MCF 10A (cell line): ENCODE data around the gene TMEM259. TPM values are rescaled to one million over a fixed set of nuclear protein-coding genes. Genes with fewer than 3 reads are reported as not detected.

Experiments
- BruUV-seq: library from RNA; stranded (reverse); fragments of 400-500 nt; replicated peaks from 2 replicates; lab custom pipeline; 2021; lab: Mats Ljungman, UMichigan
- CTCF ChIA-PET: fragments of 300-600 bp; sonication (Branson Sonifier 250); formaldehyde crosslinking; extraction: SDS; loops from one replicate; lab custom pipeline; 2021; ENCODE audit warnings: antibody characterized with exemption, inconsistent platforms; lab: Yijun Ruan, JAX
- POLR2A ChIA-PET: fragments of 300-600, 350-650 bp; sonication (Branson Sonifier 250); formaldehyde crosslinking; extraction: SDS; loops from one replicate; lab custom pipeline; 2020; ENCODE audit warnings: antibody characterized with exemption, inconsistent platforms; lab: Yijun Ruan, JAX
- DNase-seq: peaks from one replicate; pipeline ENCODE4 v3.0.0-alpha.2; 2018; ENCODE audit not compliant: unreplicated experiment
- H3K27ac Mint-ChIP-seq: one replicate; pipeline ENCODE4 v1.8.0; 2022; ENCODE audit warnings: mild to moderate bottlenecking, low read depth, mixed read lengths; ENCODE audit not compliant: unreplicated experiment
- H3K27me3 Mint-ChIP-seq: one replicate; pipeline ENCODE4 v1.8.0; 2022; ENCODE audit warnings: mixed read lengths; ENCODE audit not compliant: insufficient read depth, unreplicated experiment
- H3K36me3 Mint-ChIP-seq: one replicate; pipeline ENCODE4 v1.8.0; 2022; ENCODE audit warnings: mild to moderate bottlenecking, moderate library complexity, mixed read lengths; ENCODE audit not compliant: insufficient read depth, unreplicated experiment
- H3K4me1 Mint-ChIP-seq: one replicate; pipeline ENCODE4 v1.8.0; 2022; ENCODE audit warnings: mixed read lengths; ENCODE audit not compliant: insufficient read depth, unreplicated experiment
- H3K4me3 Mint-ChIP-seq: one replicate; pipeline ENCODE4 v1.8.0; 2022; ENCODE audit warnings: mild to moderate bottlenecking, moderate library complexity, mixed read lengths; ENCODE audit not compliant: unreplicated experiment
- H3K9me3 Mint-ChIP-seq: one replicate; pipeline ENCODE4 v1.8.0; 2022; ENCODE audit warnings: mixed read lengths; ENCODE audit not compliant: unreplicated experiment
- CTCF ChIP-seq: fragments of 200-600 bp; IDR thresholded peaks from one replicate; pipeline ENCODE4 v1.8.0; 2022; ENCODE audit warnings: antibody characterized with exemption, mild to moderate bottlenecking; ENCODE audit not compliant: unreplicated experiment
- intact Hi-C: fragments of 100-400 bp; cut with micrococcal nuclease; formaldehyde crosslinking; loops from 2 replicates; pipeline ENCODE4 v1.14.1; 2022
- total RNA-seq: library from RNA; stranded (reverse); gene quantifications from 2 replicates; pipeline ENCODE4 v1.2.3, GENCODE V29; 2022

Gene TMEM259
- total RNA-seq, 1 experiment from 2014 or later: 130 TPM

- peaks cover 17% of the 10 kb centered on the region for H3K27me3 Mint-ChIP-seq
- DNase-seq: no peak
- H3K36me3 Mint-ChIP-seq: peaks cover 14% of the 10 kb centered on the region
- H3K4me1 Mint-ChIP-seq: peaks cover 6% of the 10 kb centered on the region
- TF ChIP-seq CTCF: no peak
- CTCF ChIA-PET: no interaction called here
- no peak overlapping the region for H3K4me3 Mint-ChIP-seq
- no peaks in the 10 kb centered on the region for H3K9me3 Mint-ChIP-seq
- intact Hi-C loops: no loop called here
- no TSS peak for BruUV-seq
- POLR2A ChIA-PET: interaction anchor here (0.7 to 3.9 kb wide), 2 partner anchors 10 to 13 kb away, joined by 3 to 32 read pairs; partner anchors contain the start of gene WDR18
- no peak overlapping the region for H3K27ac Mint-ChIP-seq
Measured at GRCh38 chr19:998064-998463, 22.9 kb downstream of the TMEM259 start.

GRCh38 chr19:996051-996838 is 24.7 kb downstream of the TMEM259 start:
- CTCF ChIA-PET: interaction anchor here (0.6 kb wide), 2 partner anchors 25 to 215 kb away, joined by 3 to 4 read pairs; no protein-coding TSS in a partner anchor
- POLR2A ChIA-PET: interaction anchor here (0.6 to 3.9 kb wide), 9 partner anchors 8 to 226 kb away, joined by 3 to 32 read pairs (median 5); partner anchors contain the start of genes CNN2 and WDR18
- peak; percentile 52 for DNase-seq
- Mint-ChIP-seq H3K4me3 (peak overlapping the region; percentile 54), H3K27me3 (peaks cover 17% of the 10 kb centered on the region), H3K27ac (no peak overlapping the region), H3K9me3 (no peaks in the 10 kb centered on the region), H3K4me1 (peaks cover 6% of the 10 kb centered on the region), H3K36me3 (peaks cover 17% of the 10 kb centered on the region)
- BruUV-seq: no TSS peak
- no peak for TF ChIP-seq CTCF
- intact Hi-C loops: no loop called here

- CTCF ChIA-PET: no interaction called here
- DNase-seq: no peak
- BruUV-seq: no TSS peak
Measured at GRCh38 chr19:995051-995827, 25.7 kb downstream of the TMEM259 start.

More at GRCh38 chr19:995051-995827, 25.7 kb downstream of the TMEM259 start:
- Mint-ChIP-seq H3K4me1 (peaks cover 6% of the 10 kb centered on the region), H3K27ac (no peak overlapping the region), H3K9me3 (no peaks in the 10 kb centered on the region), H3K36me3 (peaks cover 17% of the 10 kb centered on the region), H3K27me3 (peaks cover 17% of the 10 kb centered on the region), H3K4me3 (no peak overlapping the region)
- POLR2A ChIA-PET: interaction anchor here (1.0 to 3.9 kb wide), 3 partner anchors 9 to 44 kb away, joined by 5 to 32 read pairs (median 5); partner anchors contain the start of gene WDR18
- no peak for TF ChIP-seq CTCF
- intact Hi-C loops: no loop called here
